Panc1 (cell line): ENCODE measurements around the gene CHCHD6.

Experiments used
- POLR2AphosphoS5 ChIP-seq: IDR thresholded peaks from 2 replicates; pipeline ENCODE4 v1.6.1; 2012; ENCODE audit warnings: mild to moderate bottlenecking, low read depth, low read length, moderate library complexity
- SIN3A ChIP-seq: IDR thresholded peaks from 2 replicates; pipeline ENCODE4 v1.6.1; 2012; ENCODE audit warnings: low read depth, mild to moderate bottlenecking, low read length, moderate library complexity, borderline replicate concordance; ENCODE audit not compliant: insufficient read depth
- TCF7L2 ChIP-seq: IDR thresholded peaks from 2 replicates; pipeline ENCODE4 v1.6.1; 2011; ENCODE audit warnings: mild to moderate bottlenecking, low read depth, low read length, inconsistent platforms
- TF ChIP-seq, protein P1 (sequence below): fragments of 450-650 bp; IDR thresholded peaks from 2 replicates; pipeline ENCODE4 v1.5.1; 2017; ENCODE audit warnings: mild to moderate bottlenecking

DNA sequence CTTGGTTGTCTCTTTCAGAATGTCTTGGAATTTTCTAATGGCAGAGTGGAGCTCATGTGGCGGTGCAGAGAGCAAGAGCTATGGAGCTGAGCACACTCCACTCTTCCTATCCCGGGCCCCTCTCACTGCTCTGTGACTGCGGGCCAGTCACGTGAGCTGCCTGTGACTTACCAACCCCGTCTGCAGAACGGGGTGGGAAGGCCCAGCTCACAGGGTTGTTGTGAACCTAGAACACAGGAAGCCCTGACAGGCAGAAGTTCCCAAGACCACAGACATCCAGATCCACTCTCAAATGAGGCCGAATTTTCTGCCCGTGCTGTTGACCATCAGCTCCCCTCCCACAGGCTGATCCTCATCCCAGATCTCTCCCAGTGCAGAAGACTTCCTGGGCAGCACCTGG lies 243.4 kb downstream of the CHCHD6 start:
- TF ChIP-seq POLR2AphosphoS5 (no peak), SIN3A (no peak), TCF7L2 (no peak)
- TF ChIP-seq, protein P1, sequence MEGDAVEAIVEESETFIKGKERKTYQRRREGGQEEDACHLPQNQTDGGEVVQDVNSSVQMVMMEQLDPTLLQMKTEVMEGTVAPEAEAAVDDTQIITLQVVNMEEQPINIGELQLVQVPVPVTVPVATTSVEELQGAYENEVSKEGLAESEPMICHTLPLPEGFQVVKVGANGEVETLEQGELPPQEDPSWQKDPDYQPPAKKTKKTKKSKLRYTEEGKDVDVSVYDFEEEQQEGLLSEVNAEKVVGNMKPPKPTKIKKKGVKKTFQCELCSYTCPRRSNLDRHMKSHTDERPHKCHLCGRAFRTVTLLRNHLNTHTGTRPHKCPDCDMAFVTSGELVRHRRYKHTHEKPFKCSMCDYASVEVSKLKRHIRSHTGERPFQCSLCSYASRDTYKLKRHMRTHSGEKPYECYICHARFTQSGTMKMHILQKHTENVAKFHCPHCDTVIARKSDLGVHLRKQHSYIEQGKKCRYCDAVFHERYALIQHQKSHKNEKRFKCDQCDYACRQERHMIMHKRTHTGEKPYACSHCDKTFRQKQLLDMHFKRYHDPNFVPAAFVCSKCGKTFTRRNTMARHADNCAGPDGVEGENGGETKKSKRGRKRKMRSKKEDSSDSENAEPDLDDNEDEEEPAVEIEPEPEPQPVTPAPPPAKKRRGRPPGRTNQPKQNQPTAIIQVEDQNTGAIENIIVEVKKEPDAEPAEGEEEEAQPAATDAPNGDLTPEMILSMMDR: no peak
